A549 treated with dexamethasone at 1 μM for 4 hours (cell line): Measurements from ENCODE around the gene XIST. TPM values are rescaled to one million over a fixed set of nuclear protein-coding genes. Genes with fewer than 3 reads are reported as not detected.

Source experiments
- total RNA-seq: library from RNA; stranded (reverse); fragments of 200-300 nt; extraction: Qiagen RNA extraction; gene quantifications from 5 replicates; pipeline ENCODE4 v1.2.3, GENCODE V29; 2022

The XIST gene
- not detected in 5 replicates for total RNA-seq

DNA sequence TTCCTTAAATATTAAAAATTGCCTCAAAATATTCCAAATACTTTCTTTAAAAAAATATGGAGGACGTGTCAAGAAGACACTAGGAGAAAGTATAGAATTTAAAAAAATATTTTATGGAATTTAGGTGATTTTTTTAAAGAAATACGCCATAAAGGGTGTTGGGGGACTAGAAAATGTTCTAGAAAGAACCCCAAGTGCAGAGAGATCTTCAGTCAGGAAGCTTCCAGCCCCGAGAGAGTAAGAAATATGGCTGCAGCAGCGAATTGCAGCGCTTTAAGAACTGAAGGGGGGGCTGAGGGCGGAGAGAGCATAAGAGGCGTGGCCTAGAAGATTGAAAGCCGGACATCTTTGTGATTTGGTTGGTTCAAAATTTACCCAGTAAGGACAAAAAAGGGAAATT, at the start of gene XIST:
TSS of gene XIST (minus strand) at position 248 of the 400 bp plus-strand sequence.

